OCI-LY7 (cell line): ENCODE measurements around the gene PFAS. TPM values are rescaled to one million over a fixed set of nuclear protein-coding genes. Genes with fewer than 3 reads are reported as not detected.
A peak's percentile ranks its signal among the peaks of the same experiment; 100 is the strongest.

Source experiments
- BruUV-seq: library from RNA; stranded (reverse); fragments of 400-500 nt; replicated peaks from 2 replicates; lab custom pipeline; 2021; lab: Mats Ljungman, UMichigan
- CTCF ChIA-PET: fragments of 300-600 bp; sonication (Branson Sonifier 250); formaldehyde crosslinking; loops from one replicate; lab custom pipeline; 2022; ENCODE audit warnings: antibody characterized with exemption; ENCODE audit not compliant: unreplicated experiment; lab: Charles Lee
- POLR2A ChIA-PET: fragments of 300-600 bp; sonication (Branson Sonifier 250); formaldehyde crosslinking; loops from one replicate; lab custom pipeline; 2022; ENCODE audit warnings: antibody characterized with exemption; lab: Charles Lee
- DNase-seq: peaks from one replicate; pipeline ENCODE4 v3.0.0-alpha.2; 2015; ENCODE audit warnings: low spot score
- H2AFZ ChIP-seq: fragments of 200-600 bp; sonication (generic), shearing (Covaris generic); 2 replicates; pipeline ENCODE4 v1.6.1; 2014; ENCODE audit warnings: mild to moderate bottlenecking, antibody characterized with exemption, low read length, moderate library complexity
- H3K27ac ChIP-seq: fragments of 200-600 bp; sonication (generic); 2 replicates; pipeline ENCODE4 v1.5.1; 2014; ENCODE audit warnings: mixed run types, low read depth, mild to moderate bottlenecking, moderate library complexity, low read length, inconsistent platforms; ENCODE audit not compliant: poor library complexity, severe bottlenecking
- H3K36me3 ChIP-seq: fragments of 200-600 bp; sonication (generic); 2 replicates; pipeline ENCODE4 v1.6.1; 2014; ENCODE audit warnings: mild to moderate bottlenecking, antibody characterized with exemption, low read length, moderate library complexity, mixed read lengths; ENCODE audit not compliant: insufficient read depth
- H3K4me1 ChIP-seq: fragments of 200-600 bp; sonication (generic); 2 replicates; pipeline ENCODE4 v1.5.1; 2014; ENCODE audit warnings: mild to moderate bottlenecking, low read length; ENCODE audit not compliant: insufficient read depth, poor library complexity, severe bottlenecking
- H3K4me2 ChIP-seq: fragments of 200-600 bp; sonication (generic); 2 replicates; pipeline ENCODE4 v1.6.1; 2014; ENCODE audit warnings: mild to moderate bottlenecking, low read length
- H3K4me3 ChIP-seq: fragments of 200-600 bp; sonication (generic); 2 replicates; pipeline ENCODE4 v1.5.1; 2014; ENCODE audit warnings: mild to moderate bottlenecking, low read depth, low read length; ENCODE audit not compliant: poor library complexity, severe bottlenecking
- H3K79me2 ChIP-seq: fragments of 200-600 bp; sonication (generic); 2 replicates; pipeline ENCODE4 v1.6.1; 2016; ENCODE audit warnings: low read depth, mild to moderate bottlenecking, low read length, moderate library complexity, mixed read lengths; ENCODE audit not compliant: insufficient read depth
- H3K9me2 ChIP-seq: fragments of 200-600 bp; sonication (generic); 2 replicates; pipeline ENCODE4 v1.6.1; 2016; ENCODE audit warnings: mild to moderate bottlenecking, low read length, mixed read lengths; ENCODE audit not compliant: insufficient read depth
- H3K9me3 ChIP-seq: fragments of 200-600 bp; sonication (generic); 2 replicates; pipeline ENCODE4 v1.6.1; 2014; ENCODE audit warnings: mild to moderate bottlenecking, mixed run types, low read length, mixed read lengths
- H4K20me1 ChIP-seq: fragments of 200-600 bp; sonication (generic); 2 replicates; pipeline ENCODE4 v1.6.1; 2014; ENCODE audit warnings: mild to moderate bottlenecking, antibody characterized with exemption, low read length, moderate library complexity, mixed read lengths; ENCODE audit not compliant: insufficient read depth
- CTCF ChIP-seq: fragments of 200-600 bp; sonication (generic); conservative IDR thresholded peaks from 2 replicates; pipeline ENCODE4 v1.5.1; 2014; ENCODE audit warnings: mild to moderate bottlenecking, antibody characterized with exemption, low read length, moderate library complexity, mixed read lengths
- EZH2phosphoT487 ChIP-seq: fragments of 200-600 bp; sonication (generic); IDR thresholded peaks from 2 replicates; pipeline ENCODE4 v1.6.1; 2018; ENCODE audit warnings: low read depth, borderline replicate concordance, mild to moderate bottlenecking, mixed run types, antibody characterized with exemption, low read length, moderate library complexity, mixed read lengths
- intact Hi-C: fragments of 100-400 bp; cut with micrococcal nuclease; formaldehyde crosslinking; loops from one replicate; pipeline ENCODE4 v1.10.0; 2022; ENCODE audit not compliant: unreplicated experiment
- total RNA-seq, 2 experiments: library from RNA; depleted of rRNA in 1 of 2; stranded (reverse); fragments of >200 nt in 1 of 2; shearing (Covaris generic) in 1 of 2; gene quantifications; 2 replicates each; pipeline ENCODE4 v1.2.3, GENCODE V29; 2014 to 2022

PFAS gene
- total RNA-seq, 2 experiments from 2014 or later, result 114 to 180 TPM

- no peaks in the 10 kb centered on the region for H3K9me2 ChIP-seq
- DNase-seq, result peak; percentile 84
- H3K27ac ChIP-seq, result peak overlapping the region; percentile 88
- H3K36me3 ChIP-seq, result peaks cover 8% of the 10 kb centered on the region; the same call in 1 of the 2 replicates
- peaks cover 21% of the 10 kb centered on the region for H3K4me1 ChIP-seq
- TF ChIP-seq EZH2phosphoT487, result no peak
- TF ChIP-seq CTCF, result peak; percentile 26; the same call in 1 of the 2 replicates
- H2AFZ ChIP-seq, result peak overlapping the region; percentile 94
- H3K4me2 ChIP-seq, result peak overlapping the region; percentile 94
- no peaks in the 10 kb centered on the region for H3K9me3 ChIP-seq
- ChIA-PET CTCF (interaction anchor here (0.6 to 1.6 kb wide), 5 partner anchors 11 to 938 kb away, joined by 3 to 7 read pairs (median 4); partner anchors contain the start of genes AURKB and CTC1), POLR2A (interaction anchor here (0.6 to 4.3 kb wide), 13 partner anchors 10 to 1362 kb away, joined by 3 to 49 read pairs (median 4); partner anchors contain the start of genes AURKB, BORCS6, CTC1 and RANGRF)
- peak overlapping the region; percentile 80 for H3K4me3 ChIP-seq
- no peaks in the 10 kb centered on the region for H4K20me1 ChIP-seq
- TSS peak; percentile 77 for BruUV-seq
- intact Hi-C loops, result loop anchor here (1.0 kb wide), 1 partner anchor 101 kb away; no protein-coding TSS in a partner anchor
- no peaks in the 10 kb centered on the region for H3K79me2 ChIP-seq
These were observed 28.1 kb upstream of the PFAS start for GRCh38 chr17:8220783-8221662.

- Histone ChIP-seq H3K9me3 (no peaks in the 10 kb centered on the region), H3K4me2 (peak overlapping the region; percentile 94), H2AFZ (peak overlapping the region; percentile 94), H3K27ac (peak overlapping the region; percentile 88), H3K4me1 (peaks cover 21% of the 10 kb centered on the region), H3K36me3 (peaks cover 16% of the 10 kb centered on the region), H3K9me2 (no peaks in the 10 kb centered on the region), H4K20me1 (no peaks in the 10 kb centered on the region), H3K79me2 (no peaks in the 10 kb centered on the region), H3K4me3 (peak overlapping the region; percentile 80)
- POLR2A ChIA-PET, result interaction anchor here (0.7 to 4.3 kb wide), 13 partner anchors 11 to 1362 kb away, joined by 3 to 49 read pairs (median 4); partner anchors contain the start of genes AURKB, BORCS6, CTC1 and RANGRF
- peak; percentile 88 for DNase-seq
- CTCF ChIA-PET, result interaction anchor here (0.6 to 2.6 kb wide), 7 partner anchors 12 to 939 kb away, joined by 3 to 15 read pairs (median 4); partner anchors contain the start of genes AURKB and CTC1
- no TSS peak for BruUV-seq
- no peak for TF ChIP-seq CTCF
- TF ChIP-seq EZH2phosphoT487, result no peak
- intact Hi-C loops, result loop anchor here (1.0 kb wide), 6 partner anchors 12 to 102 kb away; partner anchors contain the start of gene AURKB
These were observed 27.3 kb upstream of the PFAS start for GRCh38 chr17:8221663-8222379.
